Endometrial microvascular endothelial cells (primary cell): Measurements from ENCODE around the gene SNX10. TPM values are rescaled to one million over a fixed set of nuclear protein-coding genes. Genes with fewer than 3 reads are reported as not detected.

Experiments
- in situ Hi-C: cut with HindIII; loops from 2 replicates; pipeline ENCODE4 v1.10.0; 2017; ENCODE audit warnings: low sequenced_read_pairs, low pct_unique_long_range_greater_than_20kb; ENCODE audit errors: inconsistent ontology term
- total RNA-seq: library from RNA; depleted of rRNA; stranded (reverse); fragments of >200 nt; gene quantifications from one replicate; pipeline ENCODE4 v1.2.3, GENCODE V29; 2015; ENCODE audit errors: inconsistent ontology term

Gene SNX10
- total RNA-seq, 1 donor from 2014 or later: 2.2 TPM

DNA sequence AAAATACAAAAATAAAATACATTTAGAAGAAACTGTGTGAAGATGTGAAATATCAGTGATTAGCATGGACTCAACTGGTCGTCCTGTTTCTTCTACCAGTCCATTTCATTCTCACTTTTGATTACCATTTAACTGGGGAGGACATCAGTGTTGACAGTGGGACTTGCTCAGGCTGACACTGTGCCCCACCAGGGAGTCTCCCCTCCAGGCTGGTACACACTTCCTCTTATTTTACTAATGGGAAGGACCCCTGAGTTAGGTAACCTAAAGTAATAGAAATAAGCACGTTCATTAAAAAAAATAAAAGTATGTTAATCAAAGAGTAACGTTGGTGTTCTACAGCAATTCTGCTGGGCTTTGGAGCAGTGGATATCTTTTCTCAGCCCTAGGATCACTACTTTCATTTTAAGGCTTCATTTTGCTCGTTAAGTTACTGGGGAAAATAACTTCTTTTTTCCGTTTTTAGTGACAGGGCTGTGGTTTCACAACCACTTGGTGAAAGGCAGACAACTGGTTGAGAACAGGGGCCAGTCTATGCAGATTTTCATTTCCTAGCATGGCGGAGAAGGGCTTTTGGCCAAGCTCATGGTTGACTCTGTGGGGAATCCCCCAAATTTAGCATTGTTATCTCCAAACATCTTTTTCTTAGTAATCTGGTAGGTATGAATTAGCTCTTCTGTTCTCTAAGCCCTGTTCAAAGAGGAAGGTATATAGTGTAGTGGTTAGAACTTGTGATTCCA, 2.1 kb downstream of the SNX10 start:
- in situ Hi-C loops: no loop called here

DNA sequence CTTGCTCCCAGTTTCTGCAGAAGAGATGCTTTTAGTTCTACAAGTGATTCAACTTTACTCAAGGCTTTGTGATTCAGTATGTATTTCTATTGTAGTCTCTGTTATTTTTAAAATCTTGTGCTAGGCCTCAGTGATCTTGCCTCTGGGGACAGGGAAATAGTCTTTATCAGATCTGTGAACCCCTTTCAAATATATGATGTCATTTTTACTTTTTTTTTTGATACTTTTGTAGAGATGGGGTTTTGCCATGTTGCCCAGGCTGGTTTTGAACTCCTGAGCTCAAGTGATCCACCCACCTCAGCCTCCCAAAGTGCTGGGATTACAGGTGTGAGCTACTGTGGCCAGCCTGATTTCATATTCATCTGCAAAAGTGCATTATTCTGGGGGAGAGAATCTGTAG, 3.4 kb downstream of the SNX10 start:
- in situ Hi-C loops: no loop called here

GRCh38 chr7:26295586-26295985, 3.9 kb downstream of the SNX10 start:
- in situ Hi-C loops: no loop called here

DNA sequence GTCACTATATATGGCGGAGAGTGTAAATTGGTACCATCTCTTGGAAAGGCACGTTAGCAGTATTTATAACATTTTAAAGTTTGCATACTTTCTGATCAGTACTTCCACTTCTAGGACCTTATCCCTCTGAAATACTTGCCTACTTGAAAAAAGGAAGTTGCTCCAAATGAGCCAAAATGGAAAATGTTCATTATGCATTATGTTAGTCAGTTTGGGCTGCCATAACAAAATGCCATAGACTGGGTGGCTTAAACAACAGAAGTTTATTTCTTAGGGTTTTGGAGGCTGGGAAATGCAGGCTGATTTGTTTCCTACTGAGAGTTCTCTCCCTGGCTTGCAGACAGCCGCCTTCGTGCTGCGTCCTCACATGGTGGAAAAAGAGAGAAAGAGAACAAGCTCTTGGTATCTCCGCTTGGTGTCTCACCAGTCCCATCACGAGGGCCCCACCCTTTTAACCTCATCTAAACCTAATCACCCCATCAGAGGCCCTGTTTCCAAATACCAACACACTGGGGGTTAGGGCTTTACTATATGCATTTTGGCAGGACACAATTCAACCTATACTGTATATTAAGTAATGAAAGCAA, 6.9 kb downstream of the SNX10 start:
- in situ Hi-C loops: no loop called here

GRCh38 chr7:26305090-26305868, 13.6 kb downstream of the SNX10 start:
- in situ Hi-C loops: no loop called here

- in situ Hi-C loops: no loop called here
Observed at GRCh38 chr7:26305869-26306665, 14.4 kb downstream of the SNX10 start.

DNA sequence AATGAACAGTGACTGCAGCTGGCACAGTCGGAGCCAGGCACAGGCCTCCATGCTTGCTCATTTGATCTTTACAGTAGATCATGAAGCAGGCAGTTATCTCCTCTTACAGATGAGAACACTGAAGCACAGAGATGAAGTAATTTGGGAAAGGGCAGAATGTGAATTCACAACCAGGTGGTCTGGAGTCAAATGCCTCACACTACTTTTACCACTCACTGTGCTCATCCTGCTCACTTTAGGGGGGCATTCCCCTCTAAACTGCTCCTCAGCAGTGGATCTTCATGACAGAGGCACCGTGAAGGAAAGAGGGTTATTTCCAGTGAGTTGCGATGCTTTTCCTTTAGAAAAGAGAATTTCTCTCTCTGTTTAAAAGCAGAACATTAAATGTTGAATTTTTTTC, 15.1 kb downstream of the SNX10 start:
- in situ Hi-C loops: no loop called here

GRCh38 chr7:26307226-26307625, 15.6 kb downstream of the SNX10 start:
- in situ Hi-C loops: no loop called here

- in situ Hi-C loops: no loop called here
Observed at GRCh38 chr7:26307791-26308190, 16.1 kb downstream of the SNX10 start.

- in situ Hi-C loops: no loop called here
Observed at GRCh38 chr7:26308551-26308950, 16.9 kb downstream of the SNX10 start.

DNA sequence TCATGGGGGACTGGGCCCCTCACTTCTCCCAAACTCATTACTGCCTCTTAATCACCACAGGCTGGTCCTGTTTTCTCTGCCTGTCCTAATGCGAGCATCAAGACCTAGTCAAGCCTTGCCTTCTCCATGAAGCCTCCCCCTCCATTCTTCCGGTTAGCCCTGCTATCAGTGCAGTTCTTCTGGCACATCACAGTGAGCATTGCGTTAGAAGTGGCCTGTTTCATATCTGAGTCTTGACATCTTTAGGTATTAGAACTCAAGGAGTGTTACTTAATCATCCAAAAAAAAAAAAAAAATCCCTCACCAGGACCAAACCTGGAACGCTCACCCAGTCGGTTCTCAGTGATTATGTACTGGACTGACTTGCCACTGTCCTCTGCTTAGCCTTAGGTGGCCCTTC, 17.4 kb downstream of the SNX10 start:
- in situ Hi-C loops: no loop called here

GRCh38 chr7:26311798-26312197, 20.1 kb downstream of the SNX10 start:
- in situ Hi-C loops: no loop called here

GRCh38 chr7:26317211-26317610, 25.5 kb downstream of the SNX10 start:
- in situ Hi-C loops: no loop called here

- in situ Hi-C loops: no loop called here
Observed at GRCh38 chr7:26318921-26319320, 27.3 kb downstream of the SNX10 start.

DNA sequence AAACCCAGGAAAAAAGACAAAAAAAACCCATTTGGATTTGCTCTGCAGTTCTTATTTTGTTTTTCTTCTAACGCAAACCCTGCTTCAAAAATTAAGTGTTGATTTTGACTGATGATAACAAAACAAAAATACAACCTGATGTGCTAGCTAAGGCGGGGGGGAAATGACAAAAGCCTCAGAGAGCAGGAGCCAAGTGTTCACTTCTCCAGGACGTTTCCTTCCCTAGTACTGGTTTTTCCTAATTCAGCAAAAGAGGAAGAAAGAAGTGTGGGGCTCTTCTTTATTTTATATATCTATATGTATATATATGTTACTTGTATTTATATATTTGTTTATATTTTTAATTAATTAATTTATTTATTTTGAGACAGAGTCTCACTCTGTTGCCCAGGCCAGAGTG, 28.0 kb downstream of the SNX10 start:
- in situ Hi-C loops: no loop called here

GRCh38 chr7:26320878-26321277, 29.2 kb downstream of the SNX10 start:
- in situ Hi-C loops: no loop called here

DNA sequence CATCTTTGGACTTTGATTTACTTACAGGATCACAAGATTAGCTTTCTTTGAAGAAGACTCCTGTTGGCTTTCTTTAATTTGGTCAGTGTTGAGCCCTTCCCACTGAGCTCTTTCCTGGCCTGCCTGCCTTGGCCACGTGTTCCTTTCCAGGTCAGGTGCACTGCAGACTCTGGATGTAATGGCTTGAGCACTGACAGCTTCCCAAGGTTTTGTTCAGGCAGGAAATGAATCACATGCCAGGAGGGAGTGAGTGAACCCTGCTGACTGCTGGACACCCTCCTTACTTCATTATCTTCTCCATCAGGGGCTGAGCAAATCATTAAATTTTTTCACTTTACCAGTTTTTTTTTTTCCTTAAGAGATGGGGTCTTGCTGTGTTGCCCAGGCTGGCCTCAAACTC, 29.8 kb downstream of the SNX10 start:
- in situ Hi-C loops: no loop called here

- in situ Hi-C loops: no loop called here
Observed at GRCh38 chr7:26326211-26326610, 34.5 kb downstream of the SNX10 start.
